HCT116 (cell line): ENCODE data around the gene SIPA1L3. TPM values are rescaled to one million over a fixed set of nuclear protein-coding genes. Genes with fewer than 3 reads are reported as not detected.

Source experiments
- ATAC-seq: fragments of 200-7000 bp; cut with Tn5 transposase; 2 replicates; pipeline ENCODE4 v1.9.1; 2020; ENCODE audit warnings: mild to moderate bottlenecking, moderate library complexity
- BruUV-seq: library from RNA; stranded (reverse); fragments of 400-500 nt; replicated peaks from 2 replicates; lab custom pipeline; 2021; lab: Mats Ljungman, UMichigan
- CTCF ChIA-PET: fragments of 300-600 bp; sonication (Branson Sonifier 250); formaldehyde crosslinking; loops from one replicate; lab custom pipeline; 2021; ENCODE audit warnings: antibody characterized with exemption; lab: Charles Lee
- POLR2A ChIA-PET: fragments of 300-600, 350-600 bp; sonication (Branson Sonifier 250); formaldehyde crosslinking; loops from one replicate; lab custom pipeline; 2021; ENCODE audit warnings: antibody characterized with exemption; lab: Charles Lee
- RAD21 ChIA-PET, 2 experiments: fragments of 300-600 bp; sonication (Branson Sonifier 250); formaldehyde crosslinking; loops; one replicate each; lab custom pipeline; 2023; ENCODE audit warnings: low total read pairs in 2 of 2; ENCODE audit not compliant: uncharacterized antibody in 2 of 2, unreplicated experiment in 2 of 2, low non-redundant PET in 1 of 2; lab: Charles Lee
- DNase-seq: peaks from one replicate; pipeline ENCODE4 v3.0.0-alpha.2; 2010; ENCODE audit warnings: low read depth, low spot score
- H2AFZ ChIP-seq: fragments of 200-600 bp; shearing (Covaris generic), sonication (generic); 2 replicates; pipeline ENCODE4 v1.6.1; 2017; ENCODE audit warnings: low read depth, mixed run types, mixed read lengths, antibody characterized with exemption, low read length; ENCODE audit not compliant: poor library complexity, severe bottlenecking
- H3K27ac ChIP-seq: 2 replicates; pipeline ENCODE4 v1.5.1; 2012; ENCODE audit warnings: low read depth, low read length
- H3K27me3 ChIP-seq: fragments of 200-600 bp; sonication (generic); 2 replicates; pipeline ENCODE4 v1.6.1; 2016; ENCODE audit warnings: mixed run types, low read length, mixed read lengths; ENCODE audit not compliant: insufficient read depth
- H3K36me3 ChIP-seq, 2 experiments: fragments of 200-500 bp in 1 of 2; fragments of 200-600 bp in 1 of 2; sonication (Bioruptor generic) in 1 of 2; sonication (generic) in 1 of 2; 2 replicates each; pipeline versions ENCODE4 v1.5.1 to v1.6.1; 2014 to 2016; ENCODE audit warnings: low read length in 2 of 2, inconsistent platforms in 1 of 2, mixed read lengths in 1 of 2, mixed run types in 1 of 2; ENCODE audit not compliant: insufficient read depth in 2 of 2, control insufficient read depth in 1 of 2
- H3K4me1 ChIP-seq, 2 experiments: fragments of 200-600 bp in 1 of 2; sonication (generic) in 1 of 2; 2 replicates each; pipeline versions ENCODE4 v1.5.1 to v1.6.1; 2012 to 2017; ENCODE audit warnings: low read length in 2 of 2, inconsistent platforms in 1 of 2, mild to moderate bottlenecking in 1 of 2, mixed read lengths in 1 of 2, mixed run types in 1 of 2, moderate library complexity in 1 of 2; ENCODE audit not compliant: insufficient read depth in 2 of 2, control insufficient read depth in 1 of 2
- H3K4me2 ChIP-seq: fragments of 200-600 bp; sonication (generic); 2 replicates; pipeline ENCODE4 v1.6.1; 2017; ENCODE audit warnings: mixed run types, low read length, mixed read lengths
- H3K4me3 ChIP-seq, 2 experiments: fragments of 200-600 bp in 1 of 2; sonication (generic) in 1 of 2; replicated peaks in 1 of 2; 2 replicates each; pipeline ENCODE4 v1.5.1; 2011 to 2016; ENCODE audit warnings: low read length in 2 of 2, control low read depth in 1 of 2, low read depth in 1 of 2, mild to moderate bottlenecking in 1 of 2, mixed read lengths in 1 of 2, mixed run types in 1 of 2
- H3K79me2 ChIP-seq: fragments of 200-600 bp; sonication (generic); 2 replicates; pipeline ENCODE4 v1.6.1; 2017; ENCODE audit warnings: mild to moderate bottlenecking, mixed run types, low read length, moderate library complexity, mixed read lengths; ENCODE audit not compliant: insufficient read depth
- H3K9ac ChIP-seq: fragments of 200-600 bp; sonication (generic); 2 replicates; pipeline ENCODE4 v1.6.1; 2016; ENCODE audit warnings: low read length, mixed read lengths
- H3K9me2 ChIP-seq: fragments of 200-600 bp; sonication (generic), shearing (Covaris generic); 2 replicates; pipeline ENCODE4 v1.6.1; 2017; ENCODE audit warnings: mixed run types, mild to moderate bottlenecking, moderate library complexity; ENCODE audit not compliant: insufficient read depth
- H3K9me3 ChIP-seq, 2 experiments: fragments of 200-500 bp in 1 of 2; fragments of 200-600 bp in 1 of 2; sonication (Bioruptor generic) in 1 of 2; sonication (generic) in 1 of 2; 2 replicates each; pipeline ENCODE4 v1.6.1; 2014 to 2017; ENCODE audit warnings: low read length in 2 of 2, mixed read lengths in 2 of 2, inconsistent platforms in 1 of 2, low read depth in 1 of 2, mild to moderate bottlenecking in 1 of 2, mixed run types in 1 of 2, moderate library complexity in 1 of 2; ENCODE audit not compliant: control insufficient read depth in 1 of 2, insufficient read depth in 1 of 2
- H4K20me1 ChIP-seq: fragments of 200-600 bp; sonication (generic), shearing (Covaris generic); 2 replicates; pipeline ENCODE4 v1.6.1; 2017; ENCODE audit warnings: mixed run types, mild to moderate bottlenecking, moderate library complexity; ENCODE audit not compliant: insufficient read depth
- ATF3 ChIP-seq: IDR thresholded peaks from 2 replicates; pipeline ENCODE4 v1.6.1; 2012
- CBX3 ChIP-seq: IDR thresholded peaks from 2 replicates; pipeline ENCODE4 v1.6.1; 2012; ENCODE audit warnings: low read depth
- CEBPB ChIP-seq: IDR thresholded peaks from 2 replicates; pipeline ENCODE4 v1.6.1; 2012; ENCODE audit warnings: low read depth
- CTCF ChIP-seq, 3 experiments: fragments of 200-600 bp in 1 of 3; sonication (generic) in 1 of 3; IDR thresholded peaks in 2 of 3; conservative IDR thresholded peaks in 1 of 3; 2 replicates each; pipeline ENCODE4 v1.5.1; 2012 to 2017; ENCODE audit warnings: low read depth in 2 of 3, low read length in 2 of 3, antibody characterized with exemption in 1 of 3, borderline replicate concordance in 1 of 3, control low read depth in 1 of 3, mild to moderate bottlenecking in 1 of 3, mixed read lengths in 1 of 3, mixed run types in 1 of 3, moderate library complexity in 1 of 3; ENCODE audit not compliant: insufficient read depth in 1 of 3
- EGR1 ChIP-seq: IDR thresholded peaks from 2 replicates; pipeline ENCODE4 v1.6.1; 2012; ENCODE audit warnings: low read depth
- ELF1 ChIP-seq: IDR thresholded peaks from 2 replicates; pipeline ENCODE4 v1.6.1; 2012; ENCODE audit warnings: low read depth, borderline replicate concordance
- EZH2 ChIP-seq: fragments of 200-600 bp; sonication (generic); IDR thresholded peaks from 2 replicates; pipeline ENCODE4 v1.6.1; 2017; ENCODE audit warnings: antibody characterized with exemption, mixed run types
- EZH2phosphoT487 ChIP-seq: fragments of 200-600 bp; IDR thresholded peaks from 2 replicates; pipeline ENCODE4 v1.6.1; 2018; ENCODE audit warnings: antibody characterized with exemption, borderline replicate concordance
- JUND ChIP-seq: IDR thresholded peaks from 2 replicates; pipeline ENCODE4 v1.6.1; 2012
- MAX ChIP-seq: IDR thresholded peaks from 2 replicates; pipeline ENCODE4 v1.6.1; 2012
- POLR2AphosphoS5 ChIP-seq: IDR thresholded peaks from 2 replicates; pipeline ENCODE4 v1.6.1; 2011; ENCODE audit warnings: mild to moderate bottlenecking, low read depth, low read length, moderate library complexity
- RAD21 ChIP-seq: IDR thresholded peaks from 2 replicates; pipeline ENCODE4 v1.6.1; 2012; ENCODE audit warnings: low read depth, mild to moderate bottlenecking
- REST ChIP-seq: IDR thresholded peaks from 2 replicates; pipeline ENCODE4 v1.6.1; 2012; ENCODE audit warnings: low read depth
- SIN3A ChIP-seq: IDR thresholded peaks from 2 replicates; pipeline ENCODE4 v1.6.1; 2012; ENCODE audit warnings: low read depth
- SP1 ChIP-seq: IDR thresholded peaks from 2 replicates; pipeline ENCODE4 v1.6.1; 2012; ENCODE audit warnings: low read depth
- SRF ChIP-seq: IDR thresholded peaks from 2 replicates; pipeline ENCODE4 v1.6.1; 2012; ENCODE audit warnings: low read depth
- TCF7L2 ChIP-seq: IDR thresholded peaks from 2 replicates; pipeline ENCODE4 v1.7.0; 2011; ENCODE audit warnings: borderline replicate concordance, inconsistent platforms; ENCODE audit not compliant: insufficient read depth, insufficient read length; ENCODE audit errors: extremely low read depth
- YY1 ChIP-seq: IDR thresholded peaks from 2 replicates; pipeline ENCODE4 v1.6.1; 2011; ENCODE audit warnings: low read length, low read depth, moderate library complexity, mild to moderate bottlenecking; ENCODE audit not compliant: insufficient replicate concordance; ENCODE audit errors: extremely low read depth
- ZBTB33 ChIP-seq: IDR thresholded peaks from 2 replicates; pipeline ENCODE4 v1.6.1; 2011; ENCODE audit warnings: mild to moderate bottlenecking, low read length, moderate library complexity; ENCODE audit not compliant: insufficient replicate concordance; ENCODE audit errors: extremely low read depth
- ZNF274 ChIP-seq: fragments of 200-500 bp; sonication (Bioruptor generic); IDR thresholded peaks from 2 replicates; pipeline ENCODE4 v1.6.1; 2014; ENCODE audit warnings: mild to moderate bottlenecking, low read depth, low read length, inconsistent platforms
- intact Hi-C: fragments of 100-400 bp; cut with micrococcal nuclease; formaldehyde crosslinking; loops from 2 replicates; pipeline ENCODE4 v1.10.0; 2022
- total RNA-seq: library from RNA; stranded (reverse); gene quantifications from one replicate; pipeline ENCODE4 v1.2.1, GENCODE V29; 2021; ENCODE audit not compliant: unreplicated experiment

Gene SIPA1L3
- total RNA-seq, 1 experiment from 2014 or later: 41.8 TPM

- RAD21 ChIA-PET: no interaction called here
- Histone ChIP-seq H3K27me3 (no peaks in the 10 kb centered on the region), H3K27ac (no peak overlapping the region), H3K9ac (no peak overlapping the region), H3K9me3 (peaks cover 8 to 12% of the 10 kb centered on the region in 2 experiments; a peak in 2 of 4 replicates), H4K20me1 (no peaks in the 10 kb centered on the region), H3K4me1 (no peaks in the 10 kb centered on the region), H3K9me2 (no peaks in the 10 kb centered on the region), H3K36me3 (peaks cover 3 to 16% of the 10 kb centered on the region in 2 experiments; a peak in 3 of 4 replicates), H3K79me2 (no peaks in the 10 kb centered on the region), H2AFZ (no peak overlapping the region), H3K4me2 (no peak overlapping the region), H3K4me3 (no peak overlapping the region)
- ATAC-seq (no peak), DNase-seq (no peak)
- intact Hi-C loops: no loop called here
- POLR2A ChIA-PET: no interaction called here
- no peak for TF ChIP-seq EGR1
- TF ChIP-seq SP1: no peak
- TF ChIP-seq JUND: no peak
- no peak for TF ChIP-seq RAD21
- TF ChIP-seq ATF3: no peak
- no peak for TF ChIP-seq EZH2phosphoT487
- no peak for TF ChIP-seq CTCF (IDR thresholded peaks at IDR 0.05 in 2 of 3, conservative IDR thresholded peaks at IDR 0.05 in 1 of 3; ENCODE audit: borderline replicate concordance in 1 of 3, insufficient read depth in 1 of 3, low read depth in 2 of 3, low read length in 2 of 3)
- no peak for TF ChIP-seq MAX
- no peak for TF ChIP-seq TCF7L2
- TF ChIP-seq ZBTB33: no peak
- no peak for TF ChIP-seq CBX3
- TF ChIP-seq YY1: no peak
- no peak for TF ChIP-seq REST
- no peak for TF ChIP-seq ELF1
- no peak for TF ChIP-seq SIN3A
- TF ChIP-seq SRF: no peak
- TF ChIP-seq CEBPB: no peak
- no peak for TF ChIP-seq POLR2AphosphoS5
- no peak for TF ChIP-seq ZNF274
- no peak for TF ChIP-seq EZH2
- BruUV-seq: no TSS peak
- CTCF ChIA-PET: no interaction called here
These were observed 251.7 kb downstream of the SIPA1L3 start for GRCh38 chr19:38158730-38159129.
